HG03575 (cell line): ENCODE data around the gene SELENOO.

ENCODE experiments used
- ATAC-seq: cut with Tn5 transposase; IDR thresholded peaks from one replicate; pipeline ENCODE4 v1.9.1; 2021; ENCODE audit not compliant: unreplicated experiment, insufficient number of reproducible peaks, low FRiP score; ENCODE audit errors: extremely low read depth

SELENOO gene

GRCh38 chr22:50222508-50222907, 21.7 kb downstream of the SELENOO start:
- no peak for ATAC-seq

- no peak for ATAC-seq
Observed at GRCh38 chr22:50224071-50224470, 23.3 kb downstream of the SELENOO start.

- ATAC-seq, result no peak
Observed at GRCh38 chr22:50225200-50225969, 24.6 kb downstream of the SELENOO start.

GRCh38 chr22:50226063-50226874, 25.5 kb downstream of the SELENOO start:
- ATAC-seq, result no peak

GRCh38 chr22:50226875-50227165, 26.0 kb downstream of the SELENOO start:
- ATAC-seq, result no peak

- no peak for ATAC-seq
Observed at GRCh38 chr22:50227579-50228215, 26.9 kb downstream of the SELENOO start.

- ATAC-seq, result no peak
Observed at GRCh38 chr22:50228366-50228765, 27.6 kb downstream of the SELENOO start.

GRCh38 chr22:50229370-50229769, 28.6 kb downstream of the SELENOO start:
- no peak for ATAC-seq

- no peak for ATAC-seq
Observed at GRCh38 chr22:50232481-50233151, 31.8 kb downstream of the SELENOO start.

GRCh38 chr22:50233223-50233622, 32.4 kb downstream of the SELENOO start:
- ATAC-seq, result no peak

GRCh38 chr22:50236731-50237409, 36.1 kb downstream of the SELENOO start:
- no peak for ATAC-seq

- ATAC-seq, result no peak
Observed at GRCh38 chr22:50238755-50239154, 37.9 kb downstream of the SELENOO start.

- no peak for ATAC-seq
Observed at GRCh38 chr22:50242406-50242949, 41.7 kb downstream of the SELENOO start.

- no peak for ATAC-seq
Observed at GRCh38 chr22:50243685-50244419, 43.0 kb downstream of the SELENOO start.

GRCh38 chr22:50244420-50245213, 43.8 kb downstream of the SELENOO start, which contains the start of gene TUBGCP6:
TSS of gene TUBGCP6 (minus strand) at chr22:50245023. CDS start at chr22:50244459, 564 bp downstream.
- peak; percentile 34 for ATAC-seq

- ATAC-seq, result no peak
Observed at GRCh38 chr22:50245214-50246072, 44.6 kb downstream of the SELENOO start.
